ENCODE data around the gene TMEM145. TPM values are rescaled to one million over a fixed set of nuclear protein-coding genes. Genes with fewer than 3 reads are reported as not detected.

TMEM145 gene
- total RNA-seq, 1 experiment from 2014 or later, result 3.0 TPM

DNA sequence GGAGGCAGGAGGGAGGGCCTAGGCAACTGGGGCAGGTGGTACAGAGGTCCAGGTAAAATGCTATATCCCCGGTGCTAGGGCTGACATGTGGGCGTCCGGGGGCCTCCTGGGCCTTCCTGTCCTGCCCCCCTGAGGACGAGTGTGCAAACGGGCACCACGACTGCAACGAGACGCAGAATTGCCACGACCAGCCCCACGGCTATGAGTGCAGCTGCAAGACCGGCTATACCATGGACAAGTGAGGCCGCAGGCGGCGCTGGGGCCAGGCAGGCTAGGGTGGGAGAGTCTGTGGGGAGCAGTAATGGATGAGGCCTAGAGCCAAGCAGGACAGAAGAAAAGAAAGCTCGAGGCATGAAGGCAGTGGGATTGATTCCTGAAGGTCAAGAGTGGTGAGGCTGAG lies 55.7 kb downstream of the TMEM145 start:
- no TSS peak for BruUV-seq (replicated peaks)

DNA sequence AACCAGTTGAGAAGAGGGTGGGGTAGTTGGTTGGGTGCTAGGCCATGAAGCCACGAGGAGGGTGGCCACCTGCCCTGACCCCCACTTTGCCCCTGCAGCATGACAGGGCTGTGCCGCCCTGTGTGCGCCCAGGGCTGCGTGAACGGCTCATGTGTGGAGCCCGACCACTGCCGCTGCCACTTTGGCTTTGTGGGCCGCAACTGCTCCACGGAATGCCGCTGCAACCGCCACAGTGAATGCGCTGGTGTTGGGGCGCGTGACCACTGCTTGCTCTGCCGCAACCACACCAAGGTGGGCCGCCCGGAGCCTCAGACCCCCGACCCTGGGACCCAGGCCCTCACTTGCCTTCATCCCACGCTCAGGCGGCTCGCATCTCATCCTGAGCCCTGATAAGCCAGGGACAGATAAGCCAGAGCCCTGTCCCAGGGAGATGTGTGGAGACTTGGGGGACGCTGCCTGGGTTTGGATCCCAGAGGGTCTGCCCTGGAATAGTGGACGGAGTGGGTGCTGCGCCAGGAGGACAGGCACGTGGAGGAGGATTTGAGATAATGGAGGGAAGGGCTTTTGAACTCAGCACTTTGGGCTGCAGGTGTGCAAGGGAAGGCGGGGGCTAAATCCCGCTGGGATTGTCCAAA lies 56.4 kb downstream of the TMEM145 start:
- H3K27me3 ChIP-seq (ENCODE audit: control insufficient read depth, insufficient read depth, low read length), result no peaks in the 10 kb centered on the region
- no peak overlapping the region for H3K27ac ChIP-seq (ENCODE audit: low read length)
- H3K36me3 ChIP-seq (ENCODE audit: control insufficient read depth, insufficient read depth, low read length), result no peaks in the 10 kb centered on the region
- H3K4me3 ChIP-seq (ENCODE audit: low read depth in 2 of 2, low read length in 2 of 2), result no peak overlapping the region
- in situ Hi-C loops (cut with HindIII; ENCODE audit: low pct_unique_long_range_greater_than_20kb, low sequenced_read_pairs) (no loop called here), intact Hi-C loops (cut with micrococcal nuclease; ENCODE audit: unreplicated experiment) (no loop called here)
- H3K4me1 ChIP-seq (ENCODE audit: control insufficient read depth, insufficient read depth, low read length), result no peaks in the 10 kb centered on the region
- CTCF ChIA-PET, result no interaction called here
- TF ChIP-seq, protein P1, sequence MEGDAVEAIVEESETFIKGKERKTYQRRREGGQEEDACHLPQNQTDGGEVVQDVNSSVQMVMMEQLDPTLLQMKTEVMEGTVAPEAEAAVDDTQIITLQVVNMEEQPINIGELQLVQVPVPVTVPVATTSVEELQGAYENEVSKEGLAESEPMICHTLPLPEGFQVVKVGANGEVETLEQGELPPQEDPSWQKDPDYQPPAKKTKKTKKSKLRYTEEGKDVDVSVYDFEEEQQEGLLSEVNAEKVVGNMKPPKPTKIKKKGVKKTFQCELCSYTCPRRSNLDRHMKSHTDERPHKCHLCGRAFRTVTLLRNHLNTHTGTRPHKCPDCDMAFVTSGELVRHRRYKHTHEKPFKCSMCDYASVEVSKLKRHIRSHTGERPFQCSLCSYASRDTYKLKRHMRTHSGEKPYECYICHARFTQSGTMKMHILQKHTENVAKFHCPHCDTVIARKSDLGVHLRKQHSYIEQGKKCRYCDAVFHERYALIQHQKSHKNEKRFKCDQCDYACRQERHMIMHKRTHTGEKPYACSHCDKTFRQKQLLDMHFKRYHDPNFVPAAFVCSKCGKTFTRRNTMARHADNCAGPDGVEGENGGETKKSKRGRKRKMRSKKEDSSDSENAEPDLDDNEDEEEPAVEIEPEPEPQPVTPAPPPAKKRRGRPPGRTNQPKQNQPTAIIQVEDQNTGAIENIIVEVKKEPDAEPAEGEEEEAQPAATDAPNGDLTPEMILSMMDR (IDR thresholded peaks at IDR 0.05), result no peak
- TF ChIP-seq POLR2AphosphoS5 (IDR thresholded peaks at IDR 0.05; ENCODE audit: low read depth, low read length) (no peak), TCF7L2 (IDR thresholded peaks at IDR 0.05; ENCODE audit: low read depth, low read length) (no peak), SIN3A (IDR thresholded peaks at IDR 0.05; ENCODE audit: borderline replicate concordance, insufficient read depth, low read depth, low read length) (no peak)
- TF ChIP-seq, protein P2, sequence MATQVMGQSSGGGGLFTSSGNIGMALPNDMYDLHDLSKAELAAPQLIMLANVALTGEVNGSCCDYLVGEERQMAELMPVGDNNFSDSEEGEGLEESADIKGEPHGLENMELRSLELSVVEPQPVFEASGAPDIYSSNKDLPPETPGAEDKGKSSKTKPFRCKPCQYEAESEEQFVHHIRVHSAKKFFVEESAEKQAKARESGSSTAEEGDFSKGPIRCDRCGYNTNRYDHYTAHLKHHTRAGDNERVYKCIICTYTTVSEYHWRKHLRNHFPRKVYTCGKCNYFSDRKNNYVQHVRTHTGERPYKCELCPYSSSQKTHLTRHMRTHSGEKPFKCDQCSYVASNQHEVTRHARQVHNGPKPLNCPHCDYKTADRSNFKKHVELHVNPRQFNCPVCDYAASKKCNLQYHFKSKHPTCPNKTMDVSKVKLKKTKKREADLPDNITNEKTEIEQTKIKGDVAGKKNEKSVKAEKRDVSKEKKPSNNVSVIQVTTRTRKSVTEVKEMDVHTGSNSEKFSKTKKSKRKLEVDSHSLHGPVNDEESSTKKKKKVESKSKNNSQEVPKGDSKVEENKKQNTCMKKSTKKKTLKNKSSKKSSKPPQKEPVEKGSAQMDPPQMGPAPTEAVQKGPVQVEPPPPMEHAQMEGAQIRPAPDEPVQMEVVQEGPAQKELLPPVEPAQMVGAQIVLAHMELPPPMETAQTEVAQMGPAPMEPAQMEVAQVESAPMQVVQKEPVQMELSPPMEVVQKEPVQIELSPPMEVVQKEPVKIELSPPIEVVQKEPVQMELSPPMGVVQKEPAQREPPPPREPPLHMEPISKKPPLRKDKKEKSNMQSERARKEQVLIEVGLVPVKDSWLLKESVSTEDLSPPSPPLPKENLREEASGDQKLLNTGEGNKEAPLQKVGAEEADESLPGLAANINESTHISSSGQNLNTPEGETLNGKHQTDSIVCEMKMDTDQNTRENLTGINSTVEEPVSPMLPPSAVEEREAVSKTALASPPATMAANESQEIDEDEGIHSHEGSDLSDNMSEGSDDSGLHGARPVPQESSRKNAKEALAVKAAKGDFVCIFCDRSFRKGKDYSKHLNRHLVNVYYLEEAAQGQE (IDR thresholded peaks at IDR 0.05; ENCODE audit: insufficient read depth in 1 of 2, low read depth in 2 of 2, low read length in 1 of 2), result no peak
- DNase-seq (ENCODE audit: low read depth, low spot score), result no peak
- no TSS peak for BruUV-seq (replicated peaks)
- POLR2A ChIA-PET, result no interaction called here
- H3K9me3 ChIP-seq (ENCODE audit: control insufficient read depth, insufficient read depth, low read depth, low read length), result no peaks in the 10 kb centered on the region
- ATAC-seq, result no peak

More for the DNA sequence above, 55.7 kb downstream of the TMEM145 start:
- TF ChIP-seq TCF7L2 (IDR thresholded peaks at IDR 0.05; ENCODE audit: low read depth, low read length), result no peak
- Histone ChIP-seq H3K36me3 (ENCODE audit: control insufficient read depth, insufficient read depth, low read length) (no peaks in the 10 kb centered on the region), H3K9me3 (ENCODE audit: control insufficient read depth, insufficient read depth, low read depth, low read length) (no peaks in the 10 kb centered on the region), H3K4me3 (ENCODE audit: low read depth in 2 of 2, low read length in 2 of 2) (no peak overlapping the region), H3K27me3 (ENCODE audit: control insufficient read depth, insufficient read depth, low read length) (no peaks in the 10 kb centered on the region), H3K4me1 (ENCODE audit: control insufficient read depth, insufficient read depth, low read length) (no peaks in the 10 kb centered on the region), H3K27ac (ENCODE audit: low read length) (no peak overlapping the region)
- ATAC-seq (no peak), DNase-seq (ENCODE audit: low read depth, low spot score) (no peak)
- intact Hi-C loops (cut with micrococcal nuclease; ENCODE audit: unreplicated experiment) (no loop called here), in situ Hi-C loops (cut with HindIII; ENCODE audit: low pct_unique_long_range_greater_than_20kb, low sequenced_read_pairs) (no loop called here)
- ChIA-PET POLR2A (no interaction called here), CTCF (no interaction called here)

DNA sequence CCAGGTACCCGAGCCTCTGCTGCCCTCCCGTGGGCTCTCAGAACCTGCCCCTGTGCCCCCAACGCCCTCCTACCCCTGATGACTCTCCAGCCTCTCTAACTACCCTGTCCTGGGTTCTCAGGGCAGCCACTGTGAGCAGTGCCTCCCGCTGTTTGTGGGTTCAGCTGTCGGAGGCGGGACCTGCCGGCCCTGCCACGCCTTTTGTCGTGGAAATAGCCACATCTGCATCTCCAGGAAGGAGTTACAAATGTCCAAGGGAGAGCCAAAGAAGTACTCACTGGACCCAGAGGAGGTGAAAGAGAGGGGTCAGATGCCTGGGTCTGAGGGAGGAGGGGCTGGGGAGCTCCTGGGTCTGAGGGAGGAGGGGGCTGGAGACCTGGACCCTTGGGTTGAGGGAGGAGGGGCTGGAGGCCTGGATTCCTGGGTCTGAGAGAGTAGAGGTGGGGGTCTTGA lies 57.0 kb downstream of the TMEM145 start:
- TF ChIP-seq, protein P1 (IDR thresholded peaks at IDR 0.05), result no peak
- TF ChIP-seq SIN3A (IDR thresholded peaks at IDR 0.05; ENCODE audit: borderline replicate concordance, insufficient read depth, low read depth, low read length), result no peak
- CTCF ChIA-PET, result no interaction called here
- intact Hi-C loops (cut with micrococcal nuclease; ENCODE audit: unreplicated experiment), result no loop called here
- no TSS peak for BruUV-seq (replicated peaks)
- no peaks in the 10 kb centered on the region for H3K36me3 ChIP-seq (ENCODE audit: control insufficient read depth, insufficient read depth, low read length)
- no peak overlapping the region for H3K4me3 ChIP-seq (ENCODE audit: low read depth in 2 of 2, low read length in 2 of 2)
- ATAC-seq (no peak), DNase-seq (ENCODE audit: low read depth, low spot score) (no peak)
- H3K27me3 ChIP-seq (ENCODE audit: control insufficient read depth, insufficient read depth, low read length), result no peaks in the 10 kb centered on the region
- POLR2A ChIA-PET, result no interaction called here
- no peaks in the 10 kb centered on the region for H3K4me1 ChIP-seq (ENCODE audit: control insufficient read depth, insufficient read depth, low read length)
- H3K27ac ChIP-seq (ENCODE audit: low read length), result no peak overlapping the region
- no peaks in the 10 kb centered on the region for H3K9me3 ChIP-seq (ENCODE audit: control insufficient read depth, insufficient read depth, low read depth, low read length)
- in situ Hi-C loops (cut with HindIII; ENCODE audit: low pct_unique_long_range_greater_than_20kb, low sequenced_read_pairs), result no loop called here

All from Panc1 (cell line).